Chondrocyte (in vitro differentiated cells): ENCODE results near the gene RHOT2. TPM values are rescaled to one million over a fixed set of nuclear protein-coding genes. Genes with fewer than 3 reads are reported as not detected.
"Not testable (repeated sequence)": the region's sequence is repeated elsewhere in the genome, so short reads cannot be mapped to it uniquely, and the experiment has no call there.

Experiments
- DNase-seq: peaks from one replicate; pipeline ENCODE4 v3.0.0; 2021; ENCODE audit warnings: mixed read lengths, low spot score
- H3K27ac Mint-ChIP-seq: one replicate; pipeline ENCODE4 v1.8.0; 2021; ENCODE audit warnings: mild to moderate bottlenecking, moderate library complexity, mixed read lengths; ENCODE audit not compliant: unreplicated experiment
- H3K27me3 Mint-ChIP-seq: 2 replicates; pipeline ENCODE4 v1.8.0; 2021; ENCODE audit warnings: low read depth, mixed read lengths
- H3K36me3 Mint-ChIP-seq: 2 replicates; pipeline ENCODE4 v1.8.0; 2021; ENCODE audit warnings: low read depth, mixed read lengths
- H3K4me1 Mint-ChIP-seq: 2 replicates; pipeline ENCODE4 v1.8.0; 2021; ENCODE audit warnings: low read depth, mild to moderate bottlenecking, mixed read lengths
- H3K4me3 Mint-ChIP-seq: one replicate; pipeline ENCODE4 v1.8.0; 2021; ENCODE audit warnings: mild to moderate bottlenecking, moderate library complexity, mixed read lengths; ENCODE audit not compliant: unreplicated experiment
- H3K9me3 Mint-ChIP-seq: 2 replicates; pipeline ENCODE4 v1.8.0; 2021; ENCODE audit warnings: low read depth, mixed read lengths
- total RNA-seq: library from RNA; stranded (reverse); gene quantifications from 3 replicates; pipeline ENCODE4 v1.2.1, GENCODE V29; 2021
- TF ChIP-seq, protein P1 (sequence below): fragments of 200-600 bp; sonication (generic); IDR thresholded peaks from 2 replicates; pipeline ENCODE4 v1.5.0; 2021; ENCODE audit warnings: antibody characterized with exemption, mild to moderate bottlenecking, moderate library complexity

The RHOT2 gene
- total RNA-seq, 1 donor from 2014 or later: 101 TPM

DNA sequence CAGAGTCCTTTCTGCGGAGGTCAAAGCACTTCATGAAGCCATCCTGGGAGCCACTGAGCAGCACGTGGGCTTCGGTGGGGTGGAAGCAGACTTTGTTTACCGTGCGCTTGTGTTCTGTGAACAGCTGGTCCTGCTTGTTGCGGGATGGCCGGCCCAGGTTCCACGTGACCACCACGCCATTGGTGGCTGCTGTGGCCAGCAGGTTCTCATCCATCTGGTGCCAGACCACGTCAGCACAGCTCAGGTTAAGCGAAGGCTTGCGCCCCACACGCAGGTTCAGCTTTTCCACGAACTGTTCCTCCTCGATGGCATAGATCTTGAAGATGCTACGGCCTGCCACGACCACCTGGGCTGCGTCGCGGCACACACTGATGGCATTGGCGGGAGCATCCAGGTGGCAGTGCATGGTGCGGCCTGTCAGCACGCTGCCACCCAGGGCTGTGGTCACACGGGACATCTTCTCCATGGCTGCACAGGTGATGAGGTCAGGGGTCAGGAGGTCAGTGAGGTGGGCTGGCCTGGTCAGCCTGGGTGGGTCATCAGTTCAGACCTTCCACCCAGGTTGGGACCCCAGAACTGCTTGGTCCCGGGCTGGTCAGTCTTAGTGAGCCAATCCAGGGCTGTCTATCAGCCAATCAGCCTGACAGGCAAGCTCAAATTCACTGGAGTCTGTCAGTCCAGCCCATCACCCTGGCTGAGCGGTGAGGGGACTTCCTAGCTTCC is 21.4 kb downstream of the RHOT2 start:
- H3K4me3 Mint-ChIP-seq: peak overlapping the region; percentile 87
- DNase-seq: no peak
- H3K27ac Mint-ChIP-seq: peak overlapping the region; percentile 78
- peaks cover 4% of the 10 kb centered on the region for H3K36me3 Mint-ChIP-seq
- TF ChIP-seq, protein P1, sequence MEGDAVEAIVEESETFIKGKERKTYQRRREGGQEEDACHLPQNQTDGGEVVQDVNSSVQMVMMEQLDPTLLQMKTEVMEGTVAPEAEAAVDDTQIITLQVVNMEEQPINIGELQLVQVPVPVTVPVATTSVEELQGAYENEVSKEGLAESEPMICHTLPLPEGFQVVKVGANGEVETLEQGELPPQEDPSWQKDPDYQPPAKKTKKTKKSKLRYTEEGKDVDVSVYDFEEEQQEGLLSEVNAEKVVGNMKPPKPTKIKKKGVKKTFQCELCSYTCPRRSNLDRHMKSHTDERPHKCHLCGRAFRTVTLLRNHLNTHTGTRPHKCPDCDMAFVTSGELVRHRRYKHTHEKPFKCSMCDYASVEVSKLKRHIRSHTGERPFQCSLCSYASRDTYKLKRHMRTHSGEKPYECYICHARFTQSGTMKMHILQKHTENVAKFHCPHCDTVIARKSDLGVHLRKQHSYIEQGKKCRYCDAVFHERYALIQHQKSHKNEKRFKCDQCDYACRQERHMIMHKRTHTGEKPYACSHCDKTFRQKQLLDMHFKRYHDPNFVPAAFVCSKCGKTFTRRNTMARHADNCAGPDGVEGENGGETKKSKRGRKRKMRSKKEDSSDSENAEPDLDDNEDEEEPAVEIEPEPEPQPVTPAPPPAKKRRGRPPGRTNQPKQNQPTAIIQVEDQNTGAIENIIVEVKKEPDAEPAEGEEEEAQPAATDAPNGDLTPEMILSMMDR: no peak
- peaks cover 24% of the 10 kb centered on the region for H3K4me1 Mint-ChIP-seq
- no peaks in the 10 kb centered on the region for H3K9me3 Mint-ChIP-seq
- H3K27me3 Mint-ChIP-seq: peaks cover 13% of the 10 kb centered on the region

DNA sequence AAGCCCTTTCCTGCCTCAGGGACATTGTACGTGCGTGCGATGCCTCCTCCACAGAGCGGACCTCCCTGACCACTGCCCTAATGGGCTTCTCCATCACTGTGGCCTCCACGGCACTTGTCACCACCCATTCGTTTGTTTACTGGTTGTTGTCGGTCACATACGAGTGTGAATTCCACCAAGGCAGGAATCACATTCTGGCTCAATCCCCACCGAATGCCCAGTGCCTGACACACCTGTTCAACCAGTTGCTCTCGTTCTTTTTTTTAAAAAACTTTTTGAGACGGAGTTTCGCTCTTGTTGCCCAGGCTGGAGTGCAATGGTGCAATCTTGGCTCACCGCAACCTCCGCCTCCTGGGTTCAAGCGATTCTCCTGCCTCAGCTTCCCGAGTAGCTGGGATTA is 23.3 kb downstream of the RHOT2 start:
- not testable (repeated sequence) for H3K36me3 Mint-ChIP-seq, H3K27ac Mint-ChIP-seq, DNase-seq, H3K9me3 Mint-ChIP-seq
- Mint-ChIP-seq H3K27me3 (peaks cover 20% of the 10 kb centered on the region), H3K4me1 (peaks cover 19% of the 10 kb centered on the region), H3K4me3 (peak overlapping the region; percentile 87)

DNA sequence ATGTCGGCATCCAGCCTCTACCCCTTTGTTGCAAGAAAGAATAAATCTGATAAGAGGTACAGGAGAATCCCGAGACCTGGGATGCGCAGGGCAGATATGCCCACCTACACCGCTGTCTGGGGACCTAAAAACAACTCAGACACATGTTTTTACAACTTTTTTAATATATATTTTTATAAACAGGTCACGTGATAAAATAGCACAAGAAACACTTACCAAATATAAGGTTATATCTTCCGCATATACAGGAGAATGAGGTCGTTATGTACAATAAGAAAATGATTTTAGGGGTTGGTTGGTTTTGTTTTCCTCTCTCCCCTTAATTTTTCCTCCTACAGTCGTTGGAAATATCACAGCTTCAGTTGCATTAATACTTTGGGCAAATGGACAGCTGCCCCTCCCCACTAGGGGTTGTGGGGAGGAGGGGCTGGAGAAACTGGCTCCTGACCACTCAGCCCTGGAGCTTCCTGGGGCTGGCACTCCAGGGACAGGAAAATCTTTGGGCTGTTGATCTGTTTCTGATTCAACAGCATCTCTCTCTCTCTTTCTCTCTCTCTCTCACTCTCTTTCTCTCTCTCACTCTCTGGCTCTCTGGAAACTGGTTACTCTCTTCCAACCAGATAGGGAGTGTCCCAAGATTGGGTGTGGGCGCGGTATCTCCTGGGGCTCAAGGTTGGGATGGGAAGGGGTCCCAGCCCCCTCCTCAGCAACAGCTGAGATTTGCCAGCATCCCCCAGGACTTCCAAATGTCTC is 24.6 kb downstream of the RHOT2 start:
- Mint-ChIP-seq H3K27me3 (peaks cover 23% of the 10 kb centered on the region), H3K9me3 (no peaks in the 10 kb centered on the region), H3K27ac (no peak overlapping the region), H3K4me1 (peaks cover 19% of the 10 kb centered on the region), H3K4me3 (no peak overlapping the region), H3K36me3 (peaks cover 1% of the 10 kb centered on the region)
- no peak for DNase-seq
- TF ChIP-seq, protein P1: no peak

DNA sequence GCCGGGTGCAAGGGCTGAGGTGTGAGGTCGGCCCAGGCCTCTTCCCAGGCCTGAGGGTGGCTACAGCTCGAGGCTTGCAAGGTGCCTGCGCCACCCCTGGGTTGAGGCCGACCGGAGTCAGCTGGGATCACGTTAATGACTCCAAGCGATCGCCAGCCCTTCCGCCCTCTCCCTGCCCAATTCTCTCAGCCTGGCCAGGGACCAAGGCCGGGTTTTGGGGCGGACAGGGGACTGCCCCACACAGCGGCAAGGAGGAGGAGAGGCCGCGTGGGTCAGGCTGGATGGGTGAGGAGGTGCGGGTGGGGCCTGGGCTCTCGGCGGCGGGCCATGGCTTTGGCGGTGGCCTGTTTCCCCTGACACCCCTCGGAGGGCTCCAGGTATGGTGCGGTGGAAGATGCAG is 25.4 kb downstream of the RHOT2 start:
- DNase-seq: no peak
- peaks cover 19% of the 10 kb centered on the region for H3K4me1 Mint-ChIP-seq
- H3K4me3 Mint-ChIP-seq: no peak overlapping the region
- H3K27me3 Mint-ChIP-seq: peaks cover 23% of the 10 kb centered on the region
- TF ChIP-seq, protein P1: no peak
- H3K36me3 Mint-ChIP-seq: peaks cover 1% of the 10 kb centered on the region
- H3K27ac Mint-ChIP-seq: no peak overlapping the region
- H3K9me3 Mint-ChIP-seq: no peaks in the 10 kb centered on the region

DNA sequence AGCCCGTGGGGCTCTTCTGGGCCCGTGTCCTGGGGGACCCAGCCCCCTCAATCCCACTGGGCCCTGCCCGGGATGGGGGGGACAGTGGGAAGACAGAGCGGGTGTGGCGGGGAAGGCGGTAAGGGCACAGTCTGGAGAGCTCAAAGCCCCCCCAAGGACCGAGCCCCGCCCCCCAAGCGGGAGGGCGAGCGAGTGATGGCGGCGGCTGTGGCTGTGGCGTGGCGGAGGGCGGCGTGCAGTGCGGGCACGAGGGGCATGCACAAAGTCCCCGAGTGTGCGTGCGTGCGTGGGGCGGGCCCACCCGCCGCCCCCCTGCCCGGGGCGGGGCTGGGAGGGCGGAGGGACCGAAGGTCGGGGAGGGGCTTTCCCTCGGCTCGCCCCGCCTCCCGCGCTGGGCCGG is 25.8 kb downstream of the RHOT2 start:
- peaks cover 1% of the 10 kb centered on the region for H3K36me3 Mint-ChIP-seq
- TF ChIP-seq, protein P1: no peak
- no peak overlapping the region for H3K27ac Mint-ChIP-seq
- peaks cover 16% of the 10 kb centered on the region for H3K4me1 Mint-ChIP-seq
- H3K9me3 Mint-ChIP-seq: no peaks in the 10 kb centered on the region
- DNase-seq: no peak
- H3K4me3 Mint-ChIP-seq: no peak overlapping the region
- peaks cover 23% of the 10 kb centered on the region for H3K27me3 Mint-ChIP-seq
